H1 (cell line): ENCODE data around the gene SLC9C1. TPM values are rescaled to one million over a fixed set of nuclear protein-coding genes. Genes with fewer than 3 reads are reported as not detected.

Experiments
- CTCF ChIA-PET: fragments of 300-600 bp; sonication (Branson Sonifier 250); formaldehyde crosslinking; loops from one replicate; lab custom pipeline; 2021; ENCODE audit not compliant: partially characterized antibody; lab: Charles Lee
- POLR2A ChIA-PET: fragments of 300-600 bp; sonication (Branson Sonifier 250); formaldehyde crosslinking; loops from one replicate; lab custom pipeline; 2021; ENCODE audit warnings: inconsistent platforms; ENCODE audit not compliant: partially characterized antibody; lab: Charles Lee
- DNase-seq, 2 experiments: peaks; one replicate each; pipeline versions ENCODE4 v3.0.0 to v3.0.0-alpha.2; 2010 to 2022; ENCODE audit warnings: low spot score in 2 of 2, low read depth in 1 of 2, mixed read lengths in 1 of 2
- FAIRE-seq: peaks from 2 replicates; lab custom pipeline; 2011; peaks lifted over from hg19 to GRCh38; lab: Jason Lieb, UNC
- H2AFZ ChIP-seq: 2 replicates; pipeline ENCODE4 v1.8.1; 2012; ENCODE audit warnings: low read length, inconsistent platforms
- H2AK5ac ChIP-seq: 2 replicates; pipeline ENCODE4 v1.6.1; 2013; ENCODE audit warnings: low read depth, low read length
- H2BK120ac ChIP-seq: replicated peaks from 2 replicates; pipeline ENCODE3; 2013; ENCODE audit warnings: low read depth, low read length, inconsistent platforms
- H2BK12ac ChIP-seq: 2 replicates; pipeline ENCODE4 v1.6.1; 2013; ENCODE audit warnings: low read depth, low read length
- H2BK15ac ChIP-seq: 2 replicates; pipeline ENCODE4 v1.6.1; 2013; ENCODE audit warnings: low read length
- H2BK20ac ChIP-seq: 2 replicates; pipeline ENCODE4 v1.6.1; 2013; ENCODE audit warnings: low read length
- H2BK5ac ChIP-seq: 2 replicates; pipeline ENCODE4 v1.6.1; 2013; ENCODE audit warnings: low read depth, low read length
- H3K14ac ChIP-seq: 2 replicates; pipeline ENCODE4 v1.6.1; 2013; ENCODE audit warnings: inconsistent platforms; ENCODE audit not compliant: insufficient read length
- H3K18ac ChIP-seq: 2 replicates; pipeline ENCODE4 v1.6.1; 2013; ENCODE audit warnings: low read length; ENCODE audit errors: extremely low read depth
- H3K23ac ChIP-seq: 2 replicates; pipeline ENCODE4 v1.6.1; 2013; ENCODE audit warnings: inconsistent platforms; ENCODE audit not compliant: insufficient read length
- H3K23me2 ChIP-seq: 2 replicates; pipeline ENCODE4 v1.6.1; 2013; ENCODE audit warnings: low read depth, low read length
- H3K27ac ChIP-seq: 2 replicates; pipeline ENCODE4 v1.6.1; 2011; ENCODE audit warnings: low read depth, low read length, inconsistent platforms
- H3K27me3 ChIP-seq, 4 experiments: replicated peaks in 1 of 4; 1 replicate in 1 of 4; 2 replicates in 3 of 4; pipeline versions ENCODE4 v1.6.1 to v1.8.1; 2011 to 2013; ENCODE audit warnings: low read length in 3 of 4, mild to moderate bottlenecking in 3 of 4, inconsistent platforms in 2 of 4, mixed read lengths in 2 of 4, moderate library complexity in 1 of 4; ENCODE audit not compliant: control insufficient read depth in 3 of 4, insufficient read depth in 3 of 4; ENCODE audit errors: extremely low read depth in 1 of 4
- H3K36me3 ChIP-seq, 4 experiments: 2 replicates each; pipeline versions ENCODE4 v1.6.1 to v1.8.1; 2011 to 2013; ENCODE audit warnings: mild to moderate bottlenecking in 4 of 4, low read length in 3 of 4, moderate library complexity in 2 of 4, control low read depth in 1 of 4, inconsistent platforms in 1 of 4; ENCODE audit not compliant: insufficient read depth in 4 of 4, control insufficient read depth in 2 of 4
- H3K4ac ChIP-seq: replicated peaks from 2 replicates; pipeline ENCODE3; 2013; ENCODE audit warnings: low read length, low read depth, mixed read lengths, inconsistent platforms; ENCODE audit not compliant: insufficient read length
- H3K4me1 ChIP-seq, 4 experiments: replicated peaks in 1 of 4; 1 replicate in 1 of 4; 2 replicates in 3 of 4; pipeline versions ENCODE4 v1.6.1 to v1.8.1; 2011 to 2013; ENCODE audit warnings: low read length in 3 of 4, inconsistent platforms in 2 of 4, mixed read lengths in 1 of 4; ENCODE audit not compliant: insufficient read depth in 4 of 4, control insufficient read depth in 3 of 4
- H3K4me2 ChIP-seq, 2 experiments: 2 replicates each; pipeline versions ENCODE4 v1.6.1 to v1.8.1; 2011 to 2013; ENCODE audit warnings: low read depth in 2 of 2, low read length in 2 of 2, control low read depth in 1 of 2, inconsistent platforms in 1 of 2, mild to moderate bottlenecking in 1 of 2; ENCODE audit not compliant: insufficient read depth in 1 of 2
- H3K4me3 ChIP-seq, 4 experiments: fragments of 200-600, 300-600 bp in 1 of 4; sonication (generic), shearing (Covaris generic), sonication (Bioruptor Twin) in 1 of 4; 2 replicates each; pipeline versions ENCODE4 v1.5.1 to v1.8.1; 2011 to 2016; ENCODE audit warnings: low read length in 4 of 4, low read depth in 3 of 4, control low read depth in 2 of 4, inconsistent platforms in 2 of 4, mild to moderate bottlenecking in 2 of 4, mixed read lengths in 1 of 4, moderate library complexity in 1 of 4; ENCODE audit not compliant: insufficient read depth in 2 of 4; ENCODE audit errors: extremely low read depth in 1 of 4
- H3K56ac ChIP-seq: replicated peaks from 2 replicates; pipeline ENCODE3; 2013; ENCODE audit warnings: low read depth, mild to moderate bottlenecking, mixed read lengths, low read length, inconsistent platforms; ENCODE audit not compliant: insufficient read length
- H3K79me1 ChIP-seq: 2 replicates; pipeline ENCODE4 v1.6.1; 2013; ENCODE audit warnings: low read depth, low read length, control low read depth
- H3K79me2 ChIP-seq, 2 experiments: 2 replicates each; pipeline versions ENCODE4 v1.6.1 to v1.8.1; 2012 to 2013; ENCODE audit warnings: low read length in 2 of 2, mild to moderate bottlenecking in 2 of 2, inconsistent platforms in 1 of 2; ENCODE audit not compliant: insufficient read depth in 2 of 2, control insufficient read depth in 1 of 2
- H3K9ac ChIP-seq, 4 experiments: replicated peaks in 1 of 4; 1 replicate in 1 of 4; 2 replicates in 3 of 4; pipeline versions ENCODE4 v1.6.1 to v1.8.1; 2011 to 2013; ENCODE audit warnings: low read depth in 3 of 4, low read length in 3 of 4, control low read depth in 2 of 4, mild to moderate bottlenecking in 2 of 4, moderate library complexity in 2 of 4, inconsistent platforms in 1 of 4; ENCODE audit errors: extremely low read depth in 1 of 4
- H3K9me3 ChIP-seq, 2 experiments: 2 replicates each; pipeline versions ENCODE4 v1.6.1 to v1.8.1; 2012 to 2013; ENCODE audit warnings: mild to moderate bottlenecking in 2 of 2, moderate library complexity in 2 of 2, control low read depth in 1 of 2, inconsistent platforms in 1 of 2, low read depth in 1 of 2, low read length in 1 of 2, mixed read lengths in 1 of 2; ENCODE audit not compliant: insufficient read depth in 2 of 2
- H4K20me1 ChIP-seq, 2 experiments: replicated peaks in 1 of 2; 2 replicates each; pipeline versions ENCODE3 to v1.8.1; 2011 to 2013; ENCODE audit warnings: inconsistent platforms in 2 of 2, low read length in 2 of 2, mild to moderate bottlenecking in 1 of 2; ENCODE audit not compliant: insufficient read depth in 2 of 2, control insufficient read depth in 1 of 2
- H4K5ac ChIP-seq: 2 replicates; pipeline ENCODE4 v1.6.1; 2013; ENCODE audit warnings: low read length, low read depth, mixed read lengths, inconsistent platforms; ENCODE audit not compliant: insufficient read length
- H4K8ac ChIP-seq: 2 replicates; pipeline ENCODE4 v1.8.0; 2013; ENCODE audit warnings: mild to moderate bottlenecking, moderate library complexity, low read length, inconsistent platforms; ENCODE audit not compliant: insufficient read depth; ENCODE audit errors: extremely low read depth
- H4K91ac ChIP-seq: replicated peaks from 2 replicates; pipeline ENCODE3; 2013; ENCODE audit warnings: low read length, mixed read lengths, inconsistent platforms; ENCODE audit not compliant: insufficient read length
- ASH2L ChIP-seq: fragments of 200-600, 300-600 bp; sonication (generic); IDR thresholded peaks from one replicate; pipeline ENCODE4 v1.7.1; 2017; ENCODE audit warnings: low read length
- BCL11A ChIP-seq, 2 experiments: IDR thresholded peaks; one replicate each; pipeline ENCODE4 v1.6.1; 2011; ENCODE audit warnings: low read depth in 2 of 2, low read length in 2 of 2, mild to moderate bottlenecking in 2 of 2
- CREB1 ChIP-seq: IDR thresholded peaks from 2 replicates; pipeline ENCODE4 v1.6.1; 2012; ENCODE audit warnings: inconsistent platforms
- EZH2 ChIP-seq: fragments of 200-600 bp; sonication (generic); IDR thresholded peaks from 2 replicates; pipeline ENCODE4 v1.7.1; 2012; ENCODE audit warnings: low read depth, mild to moderate bottlenecking, moderate library complexity, low read length, inconsistent platforms; ENCODE audit not compliant: severe bottlenecking
- HDAC6 ChIP-seq: IDR thresholded peaks from one replicate; pipeline ENCODE4 v1.7.1; 2012; ENCODE audit warnings: low read depth, mild to moderate bottlenecking, inconsistent platforms, low read length, moderate library complexity
- JUND ChIP-seq: IDR thresholded peaks from 2 replicates; pipeline ENCODE4 v1.6.1; 2011; ENCODE audit warnings: mild to moderate bottlenecking, improper control_type of control experiment, low read length
- POU5F1 ChIP-seq: IDR thresholded peaks from 2 replicates; pipeline ENCODE4 v1.6.1; 2011; ENCODE audit warnings: low read depth, mild to moderate bottlenecking, low read length, moderate library complexity
- SP2 ChIP-seq: IDR thresholded peaks from 2 replicates; pipeline ENCODE4 v1.6.1; 2012; ENCODE audit warnings: mild to moderate bottlenecking, low read length, inconsistent platforms
- SP4 ChIP-seq: IDR thresholded peaks from 2 replicates; pipeline ENCODE4 v1.6.1; 2012; ENCODE audit warnings: low read length, inconsistent platforms
- TAF1 ChIP-seq: IDR thresholded peaks from 2 replicates; pipeline ENCODE4 v1.6.1; 2011; ENCODE audit warnings: mild to moderate bottlenecking, low read depth, low read length
- TBP ChIP-seq: IDR thresholded peaks from 2 replicates; pipeline ENCODE4 v1.6.1; 2011; ENCODE audit warnings: low read depth, low read length, improper control_type of control experiment
- WGBS, 2 experiments: shearing (Covaris generic) in 1 of 2; methylation state at CpG; one replicate each; pipeline versions ENCODE4 v1.1.6 to v1.1.7; 2013 to 2015; ENCODE audit warnings: low lambda C conversion rate in 2 of 2, mixed read lengths in 2 of 2, inconsistent platforms in 1 of 2, low coverage in 1 of 2, missing lambda C conversion rate in 1 of 2; ENCODE audit not compliant: insufficient replicate concordance in 2 of 2, insufficient coverage in 1 of 2, insufficient read length in 1 of 2; ENCODE audit errors: extremely low coverage in 1 of 2, missing lambda C conversion rate in 1 of 2; 5-methylcytosine and 5-hydroxymethylcytosine counted together
- polyA plus RNA-seq, 7 experiments: library from polyadenylated mRNA; depleted of rRNA in 3 of 7; stranded (reverse) in 5 of 7; unstranded in 2 of 7; fragments of >200 nt in 5 of 7; fragments of 200-250 nt in 2 of 7; gene quantifications; 1 replicate in 5 of 7; 2 replicates in 1 of 7; 4 replicates in 1 of 7; pipeline versions ENCODE4 v1.2.1 to v1.2.3, GENCODE V29; 2011 to 2013; ENCODE audit warnings: missing spikeins in 2 of 7, mixed read lengths in 2 of 7
- total RNA-seq: library from RNA; stranded (reverse); fragmentation: NEBNext Ultra II Directional; extraction: Animal tissue kit (Norgen Biotek cat#: 25700); gene quantifications from 2 replicates; pipeline ENCODE4 v1.2.1, GENCODE V29; 2021
- TF ChIP-seq, protein P1 (sequence below): IDR thresholded peaks from 2 replicates; pipeline ENCODE4 v1.6.1; 2012; ENCODE audit warnings: low read length, inconsistent platforms
- TF ChIP-seq, protein P2 (sequence below): IDR thresholded peaks from 2 replicates; pipeline ENCODE4 v1.6.1; 2012; ENCODE audit warnings: inconsistent platforms

SLC9C1 gene
- total and polyA plus RNA-seq, 2 of the 8 experiments (the other 6 are each of a cell fraction or from before 2014, with no cell fraction given), result 0.15 to 0.24 TPM

DNA sequence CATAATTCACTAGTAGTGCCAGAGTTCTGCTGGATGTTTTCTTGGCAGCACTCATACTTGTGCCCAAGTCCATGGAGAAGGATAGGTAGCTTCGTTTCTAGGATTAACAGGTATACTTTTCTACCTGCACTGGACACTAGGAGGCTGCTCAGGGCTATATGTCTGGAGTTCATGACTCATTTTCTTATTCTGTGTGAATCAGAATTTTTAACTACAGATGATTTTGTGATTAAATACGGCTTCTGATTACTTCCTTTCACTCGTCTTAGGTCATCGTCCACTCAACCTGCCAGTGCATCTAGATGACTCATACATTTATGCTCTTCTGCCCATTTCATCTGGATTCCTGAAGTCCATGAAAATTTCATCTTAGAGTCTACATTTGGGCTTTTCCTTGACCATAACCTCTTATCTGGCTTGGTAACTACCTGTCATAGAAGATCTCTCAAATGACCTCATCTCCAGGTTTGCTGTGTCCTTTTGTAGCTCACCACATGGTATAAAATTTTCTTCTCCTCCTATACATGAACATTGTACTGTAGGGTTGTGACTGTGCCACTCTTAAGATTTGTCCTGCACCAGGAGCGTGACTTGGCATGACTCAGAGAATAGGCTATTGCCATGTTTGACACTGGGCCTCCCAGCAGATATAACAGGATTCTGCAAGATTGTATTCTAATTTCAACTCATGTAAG is 94.2 kb downstream of the SLC9C1 start:
- Histone ChIP-seq H3K23me2 (no peaks in the 10 kb centered on the region), H2AFZ (no peak overlapping the region), H3K27me3 (no peaks in the 10 kb centered on the region), H3K14ac (no peak overlapping the region), H3K79me1 (no peaks in the 10 kb centered on the region), H3K18ac (no peak overlapping the region), H3K4me1 (no peaks in the 10 kb centered on the region), H3K9me3 (no peaks in the 10 kb centered on the region), H2BK5ac (no peak overlapping the region), H4K20me1 (no peaks in the 10 kb centered on the region), H3K4ac (no peak overlapping the region), H3K23ac (no peak overlapping the region), H3K27ac (no peak overlapping the region), H4K8ac (no peak overlapping the region), H2BK15ac (no peak overlapping the region), H3K4me3 (no peak overlapping the region), H4K91ac (no peak overlapping the region), H2AK5ac (no peak overlapping the region), H2BK20ac (no peak overlapping the region), H3K36me3 (no peaks in the 10 kb centered on the region), H3K4me2 (no peak overlapping the region), H2BK120ac (no peak overlapping the region), H4K5ac (no peak overlapping the region), H2BK12ac (no peak overlapping the region), H3K56ac (no peak overlapping the region), H3K9ac (no peak overlapping the region), H3K79me2 (no peaks in the 10 kb centered on the region)
- no peak for FAIRE-seq
- 96% methylated on average over 5 of the region's 5 CpGs; no CpG with 5 or more reads in 1 of the 2 experiments for WGBS, 2 experiments
- no peak for DNase-seq
- CTCF ChIA-PET, result interaction anchor here (1.6 kb wide), 1 partner anchor 88 kb away, joined by 3 read pairs; no protein-coding TSS in a partner anchor
- POLR2A ChIA-PET, result no interaction called here
- TF ChIP-seq SP4 (no peak), HDAC6 (no peak), SP2 (no peak), CREB1 (no peak), POU5F1 (no peak), TBP (no peak), TAF1 (no peak), ASH2L (no peak), EZH2 (no peak), JUND (no peak), BCL11A (IDR thresholded peaks at IDR 0.05; ENCODE audit: low read depth in 2 of 2, low read length in 2 of 2) (no peak)
- TF ChIP-seq, protein P1, sequence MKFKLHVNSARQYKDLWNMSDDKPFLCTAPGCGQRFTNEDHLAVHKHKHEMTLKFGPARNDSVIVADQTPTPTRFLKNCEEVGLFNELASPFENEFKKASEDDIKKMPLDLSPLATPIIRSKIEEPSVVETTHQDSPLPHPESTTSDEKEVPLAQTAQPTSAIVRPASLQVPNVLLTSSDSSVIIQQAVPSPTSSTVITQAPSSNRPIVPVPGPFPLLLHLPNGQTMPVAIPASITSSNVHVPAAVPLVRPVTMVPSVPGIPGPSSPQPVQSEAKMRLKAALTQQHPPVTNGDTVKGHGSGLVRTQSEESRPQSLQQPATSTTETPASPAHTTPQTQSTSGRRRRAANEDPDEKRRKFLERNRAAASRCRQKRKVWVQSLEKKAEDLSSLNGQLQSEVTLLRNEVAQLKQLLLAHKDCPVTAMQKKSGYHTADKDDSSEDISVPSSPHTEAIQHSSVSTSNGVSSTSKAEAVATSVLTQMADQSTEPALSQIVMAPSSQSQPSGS, result no peak
- TF ChIP-seq, protein P2, sequence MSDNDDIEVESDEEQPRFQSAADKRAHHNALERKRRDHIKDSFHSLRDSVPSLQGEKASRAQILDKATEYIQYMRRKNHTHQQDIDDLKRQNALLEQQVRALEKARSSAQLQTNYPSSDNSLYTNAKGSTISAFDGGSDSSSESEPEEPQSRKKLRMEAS, result no peak
